Gastrocnemius medialis (tissue), 4 donors: Measurements from ENCODE around the gene CEACAM4. TPM values are rescaled to one million over a fixed set of nuclear protein-coding genes. Genes with fewer than 3 reads are reported as not detected.

ENCODE experiments used
- ATAC-seq, 2 donors: fragments of 150-250 bp; one replicate each; pipeline ENCODE4 v1.9.1; 2016
- DNase-seq, 2 donors: peaks; one replicate each; pipeline ENCODE4 v3.0.0-alpha.2; 2019
- H3K27ac ChIP-seq, 4 donors: fragments of 200-600 bp; sonication (generic); 1 replicate in 1 of 4; 2 replicates in 3 of 4; pipeline ENCODE4 v1.5.1; 2016 to 2018; ENCODE audit warnings: mild to moderate bottlenecking in 2 of 4, moderate library complexity in 1 of 4
- H3K27me3 ChIP-seq, 3 donors: fragments of 200-600 bp; sonication (generic) in 2 of 3; 1 replicate in 1 of 3; 2 replicates in 2 of 3; pipeline versions ENCODE4 v1.5.1 to v1.6.0; 2016 to 2019; ENCODE audit warnings: mild to moderate bottlenecking in 1 of 3, moderate library complexity in 1 of 3
- H3K36me3 ChIP-seq, 2 donors: fragments of 200-600 bp; sonication (generic) in 1 of 2; one replicate each; pipeline ENCODE4 v1.5.1; 2017 to 2018
- H3K4me1 ChIP-seq, 2 donors: fragments of 200-600 bp; sonication (generic) in 1 of 2; one replicate each; pipeline ENCODE4 v1.5.1; 2016 to 2017; ENCODE audit warnings: mild to moderate bottlenecking in 2 of 2
- H3K4me3 ChIP-seq, 4 donors: fragments of 200-600 bp; sonication (generic) in 3 of 4; 1 replicate in 1 of 4; 2 replicates in 3 of 4; pipeline ENCODE4 v1.5.1; 2016 to 2019; ENCODE audit warnings: mild to moderate bottlenecking in 2 of 4
- H3K9me3 ChIP-seq, 3 donors: fragments of 200-600 bp; sonication (generic) in 2 of 3; 1 replicate in 1 of 3; 2 replicates in 2 of 3; pipeline ENCODE4 v1.5.1; 2016 to 2019
- CTCF ChIP-seq, 5 experiments: fragments of 450-650 bp in 3 of 5; fragments of 200-600 bp in 2 of 5; sonication (generic) in 2 of 5; IDR thresholded peaks in 4 of 5; conservative IDR thresholded peaks in 1 of 5; 1 replicate in 4 of 5; 2 replicates in 1 of 5; pipeline ENCODE4 v1.5.1; 2016 to 2019; ENCODE audit warnings: antibody characterized with exemption in 5 of 5, mild to moderate bottlenecking in 3 of 5, moderate library complexity in 3 of 5
- POLR2A ChIP-seq, 2 donors: fragments of 450-650 bp; IDR thresholded peaks; one replicate each; pipeline ENCODE4 v1.6.1; 2017; ENCODE audit warnings: antibody characterized with exemption in 2 of 2, mild to moderate bottlenecking in 2 of 2, moderate library complexity in 2 of 2
- in situ Hi-C, 4 donors: fragments of 200-750 bp; cut with MboI; loops; one replicate each; pipeline versions ENCODE4 v1.15.0 to v1.8.0; 2017; ENCODE audit warnings: low sequenced_read_pairs in 4 of 4
- intact Hi-C: fragments of 100-400 bp; cut with DNase I; formaldehyde crosslinking; loops from one replicate; pipeline ENCODE4 v1.15.1; 2023; ENCODE audit warnings: low total_unique reads
- total RNA-seq, 4 donors: library from RNA; depleted of rRNA; stranded (reverse); fragments of >200 nt; gene quantifications; one replicate each; pipeline versions ENCODE4 v1.1.0 to v1.2.3, GENCODE V29; 2016

CEACAM4 gene
- total RNA-seq, 4 donors from 2014 or later = 0.81 to 2.7 TPM; not detected in 2

- H3K4me1 ChIP-seq = no peaks in the 10 kb centered on the region
- H3K27ac ChIP-seq = no peak overlapping the region
- H3K27me3 ChIP-seq = peaks cover 0 to 4% (median 3%) of the 10 kb centered on the region in 3 donors
- intact Hi-C loops = no loop called here
- H3K36me3 ChIP-seq = no peaks in the 10 kb centered on the region
- TF ChIP-seq POLR2A (IDR thresholded peaks at IDR 0.05) (no peak), CTCF (IDR thresholded peaks at IDR 0.05 in 4 of 5, conservative IDR thresholded peaks at IDR 0.05 in 1 of 5) (no peak)
- H3K9me3 ChIP-seq = no peaks in the 10 kb centered on the region
- in situ Hi-C loops = no loop called here
- no peak for DNase-seq
- no peak for ATAC-seq
- no peak overlapping the region for H3K4me3 ChIP-seq
Measured at GRCh38 chr19:41595890-41596280, 31.0 kb downstream of the CEACAM4 start.

GRCh38 chr19:41595258-41595889 is 31.5 kb downstream of the CEACAM4 start:
- ATAC-seq = no peak
- intact Hi-C loops (no loop called here), in situ Hi-C loops (no loop called here)
- no peak overlapping the region for H3K4me3 ChIP-seq
- H3K27ac ChIP-seq = no peak overlapping the region
- H3K9me3 ChIP-seq = no peaks in the 10 kb centered on the region
- H3K4me1 ChIP-seq = no peaks in the 10 kb centered on the region
- no peaks in the 10 kb centered on the region for H3K36me3 ChIP-seq
- H3K27me3 ChIP-seq = peaks cover 0 to 4% (median 3%) of the 10 kb centered on the region in 3 donors
- TF ChIP-seq POLR2A (IDR thresholded peaks at IDR 0.05) = no peak
- TF ChIP-seq CTCF (IDR thresholded peaks at IDR 0.05 in 4 of 5, conservative IDR thresholded peaks at IDR 0.05 in 1 of 5) = peak in 2 of 5 experiments; percentile 26 to 36
- DNase-seq = no peak

GRCh38 chr19:41591951-41592562 is 34.8 kb downstream of the CEACAM4 start:
- DNase-seq (no peak), ATAC-seq (no peak)
- H3K9me3 ChIP-seq = no peaks in the 10 kb centered on the region
- intact Hi-C loops = no loop called here
- H3K4me1 ChIP-seq = no peaks in the 10 kb centered on the region
- TF ChIP-seq CTCF (IDR thresholded peaks at IDR 0.05 in 4 of 5, conservative IDR thresholded peaks at IDR 0.05 in 1 of 5) (no peak), POLR2A (IDR thresholded peaks at IDR 0.05) (no peak)
- H3K27me3 ChIP-seq = peaks cover 0 to 4% (median 0%) of the 10 kb centered on the region in 3 donors
- no peak overlapping the region for H3K4me3 ChIP-seq
- no peaks in the 10 kb centered on the region for H3K36me3 ChIP-seq
- in situ Hi-C loops = no loop called here
- no peak overlapping the region for H3K27ac ChIP-seq

GRCh38 chr19:41590936-41591335 is 35.9 kb downstream of the CEACAM4 start:
- TF ChIP-seq CTCF (IDR thresholded peaks at IDR 0.05 in 4 of 5, conservative IDR thresholded peaks at IDR 0.05 in 1 of 5) (no peak), POLR2A (IDR thresholded peaks at IDR 0.05) (no peak)
- in situ Hi-C loops = no loop called here
- no peaks in the 10 kb centered on the region for H3K9me3 ChIP-seq
- H3K36me3 ChIP-seq = no peaks in the 10 kb centered on the region
- no peak overlapping the region for H3K4me3 ChIP-seq
- H3K27ac ChIP-seq = no peak overlapping the region
- DNase-seq (no peak), ATAC-seq (no peak)
- H3K4me1 ChIP-seq = no peaks in the 10 kb centered on the region
- no peaks in the 10 kb centered on the region for H3K27me3 ChIP-seq
- intact Hi-C loops = no loop called here
